Measurements from ENCODE around the gene ING3.

ING3 gene

GRCh38 chr7:120989257-120990220 lies 39.0 kb downstream of the ING3 start:
- DNase-seq (ENCODE audit: low spot score), result no peak

GRCh38 chr7:120990468-120991118 lies 40.0 kb downstream of the ING3 start:
- no peak for DNase-seq (ENCODE audit: low spot score)

DNA sequence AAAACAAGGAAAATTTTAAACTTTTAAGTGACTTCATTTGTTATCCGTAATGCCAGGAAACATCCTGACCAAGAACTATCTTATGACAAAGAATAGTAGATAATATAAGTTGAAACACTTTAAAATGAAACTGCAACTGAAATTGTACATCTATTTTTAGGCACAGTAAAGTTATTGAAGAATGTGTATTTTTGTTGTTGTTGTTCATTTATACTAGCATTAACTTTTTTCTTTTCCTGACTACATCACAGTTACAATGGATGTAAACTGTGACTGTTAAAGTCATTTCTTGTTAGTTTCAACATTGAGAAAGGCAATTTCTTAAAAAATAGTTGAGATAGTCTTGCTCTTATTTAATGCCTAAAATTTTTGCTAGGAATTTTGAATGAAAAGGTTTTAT lies 40.6 kb downstream of the ING3 start:
- DNase-seq (ENCODE audit: low spot score), result no peak

DNA sequence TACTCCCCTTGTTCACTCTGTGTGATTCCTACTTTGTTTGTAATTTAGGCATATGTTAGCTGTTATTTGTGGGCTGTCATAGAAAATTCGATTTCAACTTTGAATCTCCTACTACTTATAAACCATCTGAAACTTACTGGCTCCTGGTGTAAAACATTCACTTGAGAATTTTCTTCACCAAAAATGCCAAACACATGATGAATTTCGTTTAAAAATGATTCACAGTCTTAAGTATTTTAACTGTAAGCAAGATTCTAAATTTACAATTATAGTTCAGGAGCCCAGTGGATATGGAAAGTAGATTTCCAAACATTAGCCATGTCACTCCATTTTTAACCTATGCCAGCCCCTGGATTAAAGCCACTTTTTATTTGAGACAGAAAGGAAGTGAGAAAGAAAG lies 41.0 kb downstream of the ING3 start:
- DNase-seq (ENCODE audit: low spot score), result no peak

- DNase-seq (ENCODE audit: low spot score), result no peak
These were observed 41.8 kb downstream of the ING3 start for GRCh38 chr7:120992272-120992964.

- no peak for DNase-seq (ENCODE audit: low spot score)
These were observed 42.5 kb downstream of the ING3 start for GRCh38 chr7:120992965-120993494.

GRCh38 chr7:120993553-120994191 lies 43.1 kb downstream of the ING3 start:
- DNase-seq (ENCODE audit: low spot score), result no peak

GRCh38 chr7:120994512-120995410 lies 44.2 kb downstream of the ING3 start:
- no peak for DNase-seq (ENCODE audit: low spot score)

- DNase-seq (ENCODE audit: low spot score), result peak; percentile 40
These were observed 45.1 kb downstream of the ING3 start for GRCh38 chr7:120995654-120996053.

- DNase-seq (ENCODE audit: low spot score), result peak; percentile 75
These were observed 45.9 kb downstream of the ING3 start for GRCh38 chr7:120996333-120996987.

- DNase-seq (ENCODE audit: low spot score), result no peak
These were observed 46.4 kb downstream of the ING3 start for GRCh38 chr7:120996988-120997345.

GRCh38 chr7:120997882-120998474 lies 47.4 kb downstream of the ING3 start:
- no peak for DNase-seq (ENCODE audit: low spot score)

DNA sequence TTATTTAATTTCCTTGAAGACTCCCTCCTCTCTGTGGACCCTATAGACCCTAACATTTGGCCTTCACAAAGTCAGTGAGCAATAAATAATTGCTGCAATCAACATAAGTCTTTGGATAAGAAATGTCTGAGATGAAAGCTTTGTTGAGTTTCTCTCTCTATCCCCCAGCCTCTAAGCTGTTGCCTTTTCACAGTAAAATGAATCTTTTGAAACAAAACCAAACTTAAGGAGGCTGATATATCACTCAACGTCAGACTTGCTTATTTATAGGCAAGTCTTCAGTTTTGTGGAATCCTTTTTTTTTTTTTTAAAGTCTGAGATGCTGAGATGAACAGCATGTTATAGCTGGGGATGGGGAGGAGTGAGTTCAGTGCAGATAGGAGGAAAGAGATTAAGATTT lies 47.9 kb downstream of the ING3 start:
- DNase-seq (ENCODE audit: low spot score), result no peak

DNA sequence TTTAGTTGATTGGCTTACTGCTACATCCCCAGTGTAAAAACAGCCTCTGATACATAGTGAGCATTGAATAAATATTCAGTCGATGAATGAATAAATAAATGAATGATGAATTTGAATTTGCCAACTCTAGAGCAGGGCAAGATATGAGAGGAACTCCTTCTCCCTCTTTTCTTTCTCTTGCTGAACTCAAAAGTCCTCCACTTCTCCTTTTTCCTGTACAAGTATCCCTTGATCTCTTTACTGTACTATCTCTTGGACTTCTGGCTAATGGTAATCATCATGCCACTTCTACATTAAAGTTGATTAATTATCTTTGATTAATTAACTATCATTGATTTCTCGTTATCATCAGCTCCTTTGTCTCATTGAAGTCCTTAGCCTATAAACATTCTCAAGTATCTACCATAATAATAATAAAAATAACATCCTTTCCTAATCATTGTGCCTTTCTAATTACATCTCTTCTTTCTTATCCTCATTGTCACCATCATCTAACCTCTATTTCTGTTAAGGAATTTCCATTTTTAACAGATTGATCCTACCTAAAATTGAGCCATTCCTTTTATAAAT lies 48.5 kb downstream of the ING3 start:
- DNase-seq (ENCODE audit: low spot score), result no peak

GRCh38 chr7:121000081-121000983 lies 49.8 kb downstream of the ING3 start:
- DNase-seq (ENCODE audit: low spot score), result no peak

DNA sequence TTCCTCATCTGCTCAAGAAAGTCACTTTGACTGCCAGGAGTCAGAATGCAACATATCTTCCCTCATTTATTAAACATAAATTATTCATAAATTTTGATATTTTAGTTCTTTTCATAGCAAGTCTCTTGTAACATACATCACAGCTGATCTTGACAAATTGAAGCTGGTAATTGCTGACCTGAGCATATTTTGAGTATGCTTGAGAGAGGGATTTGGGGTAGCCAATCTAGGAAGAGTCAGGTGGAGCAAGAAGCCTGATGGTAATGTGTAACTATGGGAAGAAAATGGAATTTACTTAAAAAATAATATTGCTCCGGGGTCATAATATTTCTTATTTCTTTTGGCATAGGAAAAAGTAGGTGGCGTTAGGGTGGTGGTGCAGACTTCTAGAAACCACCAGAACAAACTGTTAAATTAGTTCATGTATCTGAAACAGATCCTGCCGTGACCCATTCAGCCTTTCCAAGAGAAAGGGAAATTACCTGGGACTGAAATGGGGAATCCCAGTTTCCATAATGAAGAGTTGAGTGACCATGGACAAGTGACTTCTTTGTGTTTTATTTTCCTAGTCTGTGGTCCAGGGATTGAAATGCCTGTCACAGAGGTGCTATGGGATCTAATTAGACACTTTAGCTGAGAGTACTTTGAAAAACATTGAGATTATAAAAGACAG lies 50.8 kb downstream of the ING3 start:
- no peak for DNase-seq (ENCODE audit: low spot score)

DNA sequence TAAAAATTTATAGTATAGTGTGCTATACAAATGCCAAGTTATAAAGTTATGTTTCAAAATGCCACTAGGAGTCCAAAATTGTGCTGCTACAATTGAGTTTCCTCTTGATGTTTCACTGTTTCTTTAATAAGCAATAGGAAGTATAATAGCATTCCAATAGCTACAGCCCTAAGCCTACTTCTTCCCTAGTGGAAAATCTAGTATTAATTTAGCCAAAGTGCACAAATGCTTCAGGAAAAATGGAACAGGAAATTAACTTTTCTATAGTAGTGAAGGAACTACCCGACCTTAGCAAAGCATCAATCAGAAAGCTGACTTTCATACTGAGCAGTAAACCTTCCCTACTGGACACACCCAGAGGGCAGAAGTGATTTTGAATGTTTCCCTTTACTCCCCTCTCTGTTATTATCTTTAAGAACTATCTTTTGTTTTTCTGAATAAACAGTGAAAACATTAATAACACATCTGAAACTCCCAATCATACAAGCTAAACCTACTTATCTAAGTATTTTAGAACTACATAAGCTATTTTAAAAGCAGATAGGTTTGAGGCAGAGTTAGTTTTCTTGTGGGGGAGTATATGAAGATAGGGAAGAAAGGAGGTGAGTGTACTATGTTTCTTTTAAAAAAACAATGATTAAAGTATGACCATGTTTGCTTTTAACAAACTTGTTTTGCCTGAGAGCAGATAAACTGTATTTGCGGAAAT lies 51.6 kb downstream of the ING3 start:
- no peak for DNase-seq (ENCODE audit: low spot score)

Data from cerebellar cortex (tissue), 1 donor.